ENCODE results near the gene YDJC.

Gene YDJC

GRCh38 chr22:21652547-21653545 lies 23.0 kb upstream of the YDJC start:
- no CpG with 5 or more reads among the region's 40 CpGs for WGBS (ENCODE audit: extremely low coverage, insufficient coverage, insufficient read length)
- H3K14ac ChIP-seq (ENCODE audit: low read length), result peak overlapping the region; percentile 90
- DNase-seq, result no peak

GRCh38 chr22:21652010-21652546 lies 22.3 kb upstream of the YDJC start:
- Histone ChIP-seq H2AK5ac (ENCODE audit: low read length) (peak overlapping the region; percentile 55), H2BK120ac (ENCODE audit: insufficient read depth, low read length, poor library complexity) (peak overlapping the region; percentile 91), H3K4ac (ENCODE audit: low read depth, low read length) (peak overlapping the region; percentile 94), H2BK12ac (ENCODE audit: low read length) (peak overlapping the region; percentile 72), H2BK5ac (ENCODE audit: low read depth, low read length, poor library complexity) (peak overlapping the region; percentile 73), H3K4me1 (ENCODE audit: control insufficient read depth in 1 of 2, insufficient read depth in 2 of 2, low read length in 2 of 2) (peaks cover 21 to 32% of the 10 kb centered on the region in 2 experiments), H3K23ac (ENCODE audit: low read length) (no peak overlapping the region), H3K4me3 (ENCODE audit: low read depth, low read length) (peak overlapping the region; percentile 79), H3K18ac (ENCODE audit: low read length) (peak overlapping the region; percentile 81), H3K4me2 (ENCODE audit: low read length) (peak overlapping the region; percentile 97), H3K14ac (ENCODE audit: low read length) (peak overlapping the region; percentile 90), H3K27me3 (ENCODE audit: insufficient read depth, low read length) (no peaks in the 10 kb centered on the region), H3K79me2 (ENCODE audit: control insufficient read depth, insufficient read depth, low read length, poor library complexity) (peaks cover 10% of the 10 kb centered on the region), H4K8ac (ENCODE audit: low read depth, low read length) (peak overlapping the region; percentile 64), H2AFZ (ENCODE audit: insufficient read depth, low read length, poor library complexity) (peak overlapping the region; percentile 48), H4K91ac (ENCODE audit: low read depth, low read length) (peak overlapping the region; percentile 97), H3K36me3 (ENCODE audit: control insufficient read depth in 1 of 2, insufficient read depth in 2 of 2, low read length in 2 of 2) (peaks cover 15 to 20% of the 10 kb centered on the region in 2 experiments), H3K9me3 (ENCODE audit: insufficient read depth, low read depth, low read length) (peaks cover 2% of the 10 kb centered on the region), H4K12ac (ENCODE audit: low read depth, low read length) (peak overlapping the region; percentile 86), H3K79me1 (ENCODE audit: low read length) (peaks cover 19% of the 10 kb centered on the region), H3K27ac (ENCODE audit: low read depth, low read length) (peak overlapping the region; percentile 63), H3K9ac (ENCODE audit: low read length) (peak overlapping the region; percentile 71)
- DNase-seq, result peak; percentile 89 to 95
- WGBS (ENCODE audit: extremely low coverage, insufficient coverage, insufficient read length), result no CpG with 5 or more reads among the region's 44 CpGs

More at GRCh38 chr22:21652547-21653545, 23.0 kb upstream of the YDJC start:
- Histone ChIP-seq H4K8ac (ENCODE audit: low read depth, low read length) (peak overlapping the region; percentile 64), H2BK120ac (ENCODE audit: insufficient read depth, low read length, poor library complexity) (peak overlapping the region; percentile 91), H3K23ac (ENCODE audit: low read length) (no peak overlapping the region), H2BK5ac (ENCODE audit: low read depth, low read length, poor library complexity) (peak overlapping the region; percentile 73), H3K79me2 (ENCODE audit: control insufficient read depth, insufficient read depth, low read length, poor library complexity) (peaks cover 12% of the 10 kb centered on the region), H2AK5ac (ENCODE audit: low read length) (peak overlapping the region; percentile 55), H3K27ac (ENCODE audit: low read depth, low read length) (peak overlapping the region; percentile 63), H3K27me3 (ENCODE audit: insufficient read depth, low read length) (no peaks in the 10 kb centered on the region), H4K91ac (ENCODE audit: low read depth, low read length) (peak overlapping the region; percentile 97), H3K18ac (ENCODE audit: low read length) (peak overlapping the region; percentile 81), H3K4ac (ENCODE audit: low read depth, low read length) (peak overlapping the region; percentile 94), H3K36me3 (ENCODE audit: control insufficient read depth in 1 of 2, insufficient read depth in 2 of 2, low read length in 2 of 2) (peaks cover 15 to 17% of the 10 kb centered on the region in 2 experiments), H2BK12ac (ENCODE audit: low read length) (peak overlapping the region; percentile 72), H3K9me3 (ENCODE audit: insufficient read depth, low read depth, low read length) (peaks cover 2% of the 10 kb centered on the region), H2AFZ (ENCODE audit: insufficient read depth, low read length, poor library complexity) (peak overlapping the region; percentile 48), H3K4me2 (ENCODE audit: low read length) (peak overlapping the region; percentile 97), H3K79me1 (ENCODE audit: low read length) (peaks cover 25% of the 10 kb centered on the region), H3K4me3 (ENCODE audit: low read depth, low read length) (peak overlapping the region; percentile 79), H3K9ac (ENCODE audit: low read length) (peak overlapping the region; percentile 71), H3K4me1 (ENCODE audit: control insufficient read depth in 1 of 2, insufficient read depth in 2 of 2, low read length in 2 of 2) (peaks cover 22 to 33% of the 10 kb centered on the region in 2 experiments), H4K12ac (ENCODE audit: low read depth, low read length) (peak overlapping the region; percentile 86)

GRCh38 chr22:21651521-21652009 lies 21.7 kb upstream of the YDJC start:
- DNase-seq, result no peak
- Histone ChIP-seq H2BK12ac (ENCODE audit: low read length) (no peak overlapping the region), H3K27me3 (ENCODE audit: insufficient read depth, low read length) (no peaks in the 10 kb centered on the region), H2BK5ac (ENCODE audit: low read depth, low read length, poor library complexity) (peak overlapping the region; percentile 64), H2BK120ac (ENCODE audit: insufficient read depth, low read length, poor library complexity) (peak overlapping the region; percentile 36), H4K8ac (ENCODE audit: low read depth, low read length) (peak overlapping the region; percentile 78), H3K4me3 (ENCODE audit: low read depth, low read length) (peak overlapping the region; percentile 71), H3K4me1 (ENCODE audit: control insufficient read depth in 1 of 2, insufficient read depth in 2 of 2, low read length in 2 of 2) (peaks cover 16 to 26% of the 10 kb centered on the region in 2 experiments), H3K79me1 (ENCODE audit: low read length) (peaks cover 15% of the 10 kb centered on the region), H3K9me3 (ENCODE audit: insufficient read depth, low read depth, low read length) (peaks cover 2% of the 10 kb centered on the region), H3K79me2 (ENCODE audit: control insufficient read depth, insufficient read depth, low read length, poor library complexity) (peaks cover 10% of the 10 kb centered on the region), H3K23ac (ENCODE audit: low read length) (no peak overlapping the region), H3K4me2 (ENCODE audit: low read length) (peak overlapping the region; percentile 97), H2AK5ac (ENCODE audit: low read length) (no peak overlapping the region), H3K14ac (ENCODE audit: low read length) (peak overlapping the region; percentile 81), H3K36me3 (ENCODE audit: control insufficient read depth in 1 of 2, insufficient read depth in 2 of 2, low read length in 2 of 2) (peaks cover 15 to 21% of the 10 kb centered on the region in 2 experiments), H4K12ac (ENCODE audit: low read depth, low read length) (peak overlapping the region; percentile 12), H3K27ac (ENCODE audit: low read depth, low read length) (peak overlapping the region; percentile 64), H2AFZ (ENCODE audit: insufficient read depth, low read length, poor library complexity) (peak overlapping the region; percentile 98), H4K91ac (ENCODE audit: low read depth, low read length) (peak overlapping the region; percentile 59), H3K9ac (ENCODE audit: low read length) (peak overlapping the region; percentile 79), H3K4ac (ENCODE audit: low read depth, low read length) (peak overlapping the region; percentile 56), H3K18ac (ENCODE audit: low read length) (peak overlapping the region; percentile 80)
- WGBS (ENCODE audit: extremely low coverage, insufficient coverage, insufficient read length), result no CpG with 5 or more reads among the region's 29 CpGs

- Histone ChIP-seq H3K4me3 (ENCODE audit: low read depth, low read length) (peak overlapping the region; percentile 71), H3K23ac (ENCODE audit: low read length) (no peak overlapping the region), H3K27me3 (ENCODE audit: insufficient read depth, low read length) (no peaks in the 10 kb centered on the region), H2AK5ac (ENCODE audit: low read length) (no peak overlapping the region), H2BK12ac (ENCODE audit: low read length) (no peak overlapping the region), H3K27ac (ENCODE audit: low read depth, low read length) (no peak overlapping the region), H3K18ac (ENCODE audit: low read length) (peak overlapping the region; percentile 80), H3K79me1 (ENCODE audit: low read length) (peaks cover 15% of the 10 kb centered on the region), H2AFZ (ENCODE audit: insufficient read depth, low read length, poor library complexity) (peak overlapping the region; percentile 98), H4K8ac (ENCODE audit: low read depth, low read length) (peak overlapping the region; percentile 78), H3K9ac (ENCODE audit: low read length) (no peak overlapping the region), H4K12ac (ENCODE audit: low read depth, low read length) (peak overlapping the region; percentile 12), H3K4ac (ENCODE audit: low read depth, low read length) (no peak overlapping the region), H3K36me3 (ENCODE audit: control insufficient read depth in 1 of 2, insufficient read depth in 2 of 2, low read length in 2 of 2) (peaks cover 20 to 27% of the 10 kb centered on the region in 2 experiments), H2BK5ac (ENCODE audit: low read depth, low read length, poor library complexity) (peak overlapping the region; percentile 64), H4K91ac (ENCODE audit: low read depth, low read length) (peak overlapping the region; percentile 59), H3K9me3 (ENCODE audit: insufficient read depth, low read depth, low read length) (peaks cover 4% of the 10 kb centered on the region), H2BK120ac (ENCODE audit: insufficient read depth, low read length, poor library complexity) (no peak overlapping the region), H3K14ac (ENCODE audit: low read length) (peak overlapping the region; percentile 81), H3K79me2 (ENCODE audit: control insufficient read depth, insufficient read depth, low read length, poor library complexity) (peaks cover 10% of the 10 kb centered on the region), H3K4me1 (ENCODE audit: control insufficient read depth in 1 of 2, insufficient read depth in 2 of 2, low read length in 2 of 2) (peaks cover 14 to 24% of the 10 kb centered on the region in 2 experiments), H3K4me2 (ENCODE audit: low read length) (peak overlapping the region; percentile 97)
- WGBS (ENCODE audit: extremely low coverage, insufficient coverage, insufficient read length), result no CpG with 5 or more reads among the region's 6 CpGs
- no peak for DNase-seq
Measured at GRCh38 chr22:21650823-21651520, 21.1 kb upstream of the YDJC start.
